ENCODE data around the gene NXNL1.

Gene NXNL1

GRCh38 chr19:17468302-17469091 is 7.8 kb upstream of the NXNL1 start:
- no peaks in the 10 kb centered on the region for H3K9me3 ChIP-seq (ENCODE audit: severe bottlenecking)
- H3K4me3 ChIP-seq (ENCODE audit: severe bottlenecking), result peak overlapping the region; percentile 51
- H3K27ac ChIP-seq (ENCODE audit: poor library complexity, severe bottlenecking), result peak overlapping the region; percentile 22
- no peaks in the 10 kb centered on the region for H3K27me3 ChIP-seq (ENCODE audit: insufficient read depth, poor library complexity, severe bottlenecking)
- H3K4me1 ChIP-seq (ENCODE audit: insufficient read depth, poor library complexity, severe bottlenecking), result no peaks in the 10 kb centered on the region
- ATAC-seq (ENCODE audit: low read depth), result no peak
- H3K36me3 ChIP-seq (ENCODE audit: low read depth), result no peaks in the 10 kb centered on the region
- TF ChIP-seq CTCF (IDR thresholded peaks at IDR 0.05; ENCODE audit: poor library complexity, severe bottlenecking), result no peak
- DNase-seq (ENCODE audit: low spot score), result no peak

- Histone ChIP-seq H3K4me3 (ENCODE audit: severe bottlenecking) (no peak overlapping the region), H3K27ac (ENCODE audit: poor library complexity, severe bottlenecking) (no peak overlapping the region), H3K4me1 (ENCODE audit: insufficient read depth, poor library complexity, severe bottlenecking) (no peaks in the 10 kb centered on the region), H3K36me3 (ENCODE audit: low read depth) (no peaks in the 10 kb centered on the region), H3K9me3 (ENCODE audit: severe bottlenecking) (no peaks in the 10 kb centered on the region), H3K27me3 (ENCODE audit: insufficient read depth, poor library complexity, severe bottlenecking) (no peaks in the 10 kb centered on the region)
- no peak for TF ChIP-seq CTCF (IDR thresholded peaks at IDR 0.05; ENCODE audit: poor library complexity, severe bottlenecking)
- ATAC-seq (ENCODE audit: low read depth), result no peak
- DNase-seq (ENCODE audit: low spot score), result no peak
Observed at GRCh38 chr19:17467471-17468301, 7.0 kb upstream of the NXNL1 start.

- Histone ChIP-seq H3K9me3 (ENCODE audit: severe bottlenecking) (no peaks in the 10 kb centered on the region), H3K36me3 (ENCODE audit: low read depth) (no peaks in the 10 kb centered on the region), H3K27ac (ENCODE audit: poor library complexity, severe bottlenecking) (no peak overlapping the region), H3K4me3 (ENCODE audit: severe bottlenecking) (no peak overlapping the region), H3K27me3 (ENCODE audit: insufficient read depth, poor library complexity, severe bottlenecking) (no peaks in the 10 kb centered on the region), H3K4me1 (ENCODE audit: insufficient read depth, poor library complexity, severe bottlenecking) (no peaks in the 10 kb centered on the region)
- TF ChIP-seq CTCF (IDR thresholded peaks at IDR 0.05; ENCODE audit: poor library complexity, severe bottlenecking), result peak; percentile 66
- ATAC-seq (ENCODE audit: low read depth), result no peak
- no peak for DNase-seq (ENCODE audit: low spot score)
Observed at GRCh38 chr19:17466487-17466850, 5.7 kb upstream of the NXNL1 start.

GRCh38 chr19:17458970-17459369 is 1.8 kb downstream of the NXNL1 start:
- no peak for ATAC-seq (ENCODE audit: low read depth)
- DNase-seq (ENCODE audit: low spot score), result no peak
- Histone ChIP-seq H3K9me3 (ENCODE audit: severe bottlenecking) (no peaks in the 10 kb centered on the region), H3K4me3 (ENCODE audit: severe bottlenecking) (no peak overlapping the region), H3K36me3 (ENCODE audit: low read depth) (no peaks in the 10 kb centered on the region), H3K4me1 (ENCODE audit: insufficient read depth, poor library complexity, severe bottlenecking) (no peaks in the 10 kb centered on the region), H3K27ac (ENCODE audit: poor library complexity, severe bottlenecking) (no peak overlapping the region), H3K27me3 (ENCODE audit: insufficient read depth, poor library complexity, severe bottlenecking) (peaks cover 11% of the 10 kb centered on the region)
- no peak for TF ChIP-seq CTCF (IDR thresholded peaks at IDR 0.05; ENCODE audit: poor library complexity, severe bottlenecking)

Measured in RWPE2 (cell line).